Stimulated activated effector memory CD8-positive, alpha-beta T cell treated with anti-CD3 and anti-CD28 coated beads, Interleukin-12 subunit alpha, Interleukin-12 subunit beta, amount 100 ng/mL, for 72 hours (primary cell): ENCODE results near the gene PTPRE.
A peak's percentile ranks its signal among the peaks of the same experiment; 100 is the strongest.

Experiments used
- ATAC-seq: fragments of 150-1000 bp; cut with Tn5 transposase; 2 replicates; pipeline ENCODE4 v1.10.0; 2021
- DNase-seq, 2 donors: peaks; one replicate each; pipeline ENCODE4 v3.0.0; 2021 to 2022; ENCODE audit warnings: low spot score in 2 of 2
- H3K27ac Mint-ChIP-seq: one replicate; pipeline ENCODE4 v1.8.0; 2022; ENCODE audit warnings: mild to moderate bottlenecking, mixed read lengths
- H3K36me3 Mint-ChIP-seq: one replicate; pipeline ENCODE4 v1.8.0; 2022; ENCODE audit warnings: mild to moderate bottlenecking, mixed read lengths
- H3K4me1 Mint-ChIP-seq: one replicate; pipeline ENCODE4 v1.8.0; 2022; ENCODE audit warnings: mixed read lengths
- H3K4me3 Mint-ChIP-seq: one replicate; pipeline ENCODE4 v1.8.0; 2022; ENCODE audit warnings: mild to moderate bottlenecking, mixed read lengths
- H3K9me3 Mint-ChIP-seq: one replicate; pipeline ENCODE4 v1.8.0; 2022; ENCODE audit warnings: mixed read lengths

PTPRE gene

DNA sequence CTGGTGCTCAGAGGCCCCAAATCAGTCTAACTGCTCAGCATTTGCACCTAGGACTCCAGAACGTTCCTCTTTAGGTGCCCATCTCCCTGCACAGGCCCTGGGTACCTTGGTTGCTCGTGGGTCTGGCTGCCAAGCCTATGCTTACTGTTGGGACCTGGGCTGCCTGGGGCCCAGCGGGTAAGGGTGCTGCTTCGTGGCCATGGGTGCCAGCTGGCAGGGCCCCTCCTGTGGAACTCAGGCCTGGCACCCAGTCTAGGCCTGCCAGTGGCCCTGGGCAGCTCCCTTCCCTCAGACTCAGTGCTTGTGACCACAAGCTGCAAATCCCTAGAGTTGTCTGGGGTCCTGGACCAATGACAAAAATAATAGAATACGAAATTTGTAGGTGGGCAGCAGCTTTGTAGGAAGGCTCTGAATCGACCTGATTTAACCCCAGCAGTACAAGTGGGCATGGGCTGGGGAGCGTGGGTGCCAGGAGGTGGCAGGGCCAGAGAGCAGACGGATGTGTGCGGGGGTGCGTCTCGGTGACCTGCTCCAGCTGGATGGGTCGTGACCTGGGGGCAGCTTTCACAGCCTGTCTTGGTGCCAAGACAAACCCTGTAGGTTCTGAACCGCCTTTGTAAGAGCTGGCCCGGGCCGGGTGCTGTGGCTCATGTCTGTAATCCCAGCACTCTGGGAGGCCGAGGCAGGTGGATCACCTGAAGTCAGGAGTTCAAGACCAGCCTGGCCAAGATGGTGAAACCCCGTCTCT is 149.6 kb downstream of the PTPRE start:
- Mint-ChIP-seq H3K36me3 (peaks cover 94% of the 10 kb centered on the region), H3K4me3 (no peak overlapping the region), H3K9me3 (no peaks in the 10 kb centered on the region), H3K4me1 (peaks cover 76% of the 10 kb centered on the region), H3K27ac (peak overlapping the region; percentile 71)
- ATAC-seq (no peak), DNase-seq (no peak)

DNA sequence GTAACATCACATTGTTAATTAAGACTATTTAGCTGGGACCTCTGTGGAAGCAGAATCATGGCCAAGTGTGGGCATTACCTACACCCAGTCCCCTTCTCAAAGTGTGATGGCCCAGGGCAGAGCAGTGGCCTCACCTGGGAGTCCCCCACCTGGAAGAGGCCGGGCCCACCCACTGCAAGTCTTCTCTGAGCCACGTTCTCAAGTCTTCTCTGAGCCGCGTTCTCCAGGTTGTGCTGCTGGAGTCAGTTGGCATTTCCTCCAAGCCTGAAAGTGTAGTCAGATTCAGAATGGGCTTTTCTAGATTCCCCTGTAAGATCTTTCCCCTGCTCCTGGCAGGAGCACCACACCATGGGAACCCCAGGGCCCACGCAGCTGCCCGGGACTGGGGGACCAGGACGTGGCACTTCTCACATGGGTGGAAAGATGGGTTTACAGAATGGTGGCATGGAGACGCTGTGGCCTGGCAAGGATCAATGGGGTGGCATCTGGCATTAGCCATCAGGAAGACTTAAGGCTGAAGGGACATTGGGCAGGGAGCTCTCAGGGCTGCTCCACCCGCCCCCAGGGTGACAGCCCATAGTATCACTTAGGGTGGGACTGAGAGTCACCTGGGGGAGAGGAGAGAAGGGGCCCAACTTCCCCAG is 151.3 kb downstream of the PTPRE start:
- H3K36me3 Mint-ChIP-seq, result peaks cover 94% of the 10 kb centered on the region
- peak overlapping the region; percentile 92 for H3K27ac Mint-ChIP-seq
- peaks cover 79% of the 10 kb centered on the region for H3K4me1 Mint-ChIP-seq
- no peaks in the 10 kb centered on the region for H3K9me3 Mint-ChIP-seq
- ATAC-seq (no peak), DNase-seq (no peak)
- no peak overlapping the region for H3K4me3 Mint-ChIP-seq

GRCh38 chr10:128058750-128059134 is 151.8 kb downstream of the PTPRE start:
- H3K4me1 Mint-ChIP-seq, result peaks cover 84% of the 10 kb centered on the region
- DNase-seq, result no peak
- peaks cover 94% of the 10 kb centered on the region for H3K36me3 Mint-ChIP-seq

GRCh38 chr10:128059266-128059981 is 152.5 kb downstream of the PTPRE start:
- peak; percentile 42 for ATAC-seq
- H3K36me3 Mint-ChIP-seq, result peaks cover 94% of the 10 kb centered on the region
- DNase-seq, result no peak
- no peak overlapping the region for H3K4me3 Mint-ChIP-seq
- no peaks in the 10 kb centered on the region for H3K9me3 Mint-ChIP-seq
- peaks cover 87% of the 10 kb centered on the region for H3K4me1 Mint-ChIP-seq
- H3K27ac Mint-ChIP-seq, result peak overlapping the region; percentile 92

More at GRCh38 chr10:128058750-128059134, 151.8 kb downstream of the PTPRE start:
- H3K4me3 Mint-ChIP-seq, result no peak overlapping the region
- H3K27ac Mint-ChIP-seq, result peak overlapping the region; percentile 92
- no peak for ATAC-seq
- no peaks in the 10 kb centered on the region for H3K9me3 Mint-ChIP-seq

GRCh38 chr10:128059982-128060293 is 153.0 kb downstream of the PTPRE start:
- H3K36me3 Mint-ChIP-seq, result peaks cover 95% of the 10 kb centered on the region
- peaks cover 89% of the 10 kb centered on the region for H3K4me1 Mint-ChIP-seq
- H3K9me3 Mint-ChIP-seq, result no peaks in the 10 kb centered on the region
- DNase-seq (no peak), ATAC-seq (no peak)
- no peak overlapping the region for H3K4me3 Mint-ChIP-seq
- peak overlapping the region; percentile 92 for H3K27ac Mint-ChIP-seq

DNA sequence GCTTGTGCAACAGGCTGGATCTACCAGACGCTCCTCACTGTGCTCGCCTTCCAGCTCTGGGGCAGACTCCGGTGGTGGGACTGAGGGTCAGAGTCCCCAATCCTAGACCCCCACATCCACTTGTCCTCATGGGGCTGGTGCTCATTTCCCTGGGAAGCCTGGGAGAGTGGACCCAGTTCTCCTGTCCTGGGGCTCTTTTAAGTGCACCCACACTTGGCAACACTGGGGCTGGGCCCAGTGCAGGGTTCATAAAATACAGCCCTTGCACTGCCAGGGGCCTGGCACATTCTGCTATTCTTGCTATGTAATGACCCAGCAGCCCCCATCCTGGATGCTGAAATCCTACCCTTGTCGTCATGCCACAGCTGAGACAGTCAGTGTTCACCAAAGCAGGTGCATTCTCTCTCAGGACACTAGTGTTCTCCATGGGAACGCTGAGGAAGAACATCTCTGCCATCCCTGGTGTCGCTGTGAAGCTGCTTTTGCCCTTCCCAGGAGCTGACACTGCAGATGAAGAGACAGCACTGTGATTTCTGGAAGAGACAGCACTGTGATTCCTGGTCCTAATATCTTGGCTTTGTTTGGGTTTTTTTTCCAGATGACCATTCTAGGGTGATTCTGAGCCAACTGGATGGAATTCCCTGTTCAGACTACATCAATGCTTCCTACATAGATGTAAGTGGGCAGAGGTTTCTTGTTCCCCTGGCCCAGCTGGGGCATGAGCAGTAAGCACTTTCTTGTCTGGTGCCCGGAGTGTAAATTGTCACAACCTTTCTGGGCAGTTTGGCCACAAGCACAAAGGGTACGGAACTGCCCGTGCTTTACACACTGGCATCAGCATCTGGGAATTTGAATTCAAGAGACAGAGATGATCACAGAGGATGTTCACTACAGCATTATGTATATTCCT is 153.7 kb downstream of the PTPRE start:
- peak overlapping the region; percentile 92 for H3K27ac Mint-ChIP-seq

GRCh38 chr10:128061306-128062300 is 154.7 kb downstream of the PTPRE start:
- H3K36me3 Mint-ChIP-seq, result peaks cover 95% of the 10 kb centered on the region
- peaks cover 89% of the 10 kb centered on the region for H3K4me1 Mint-ChIP-seq

More for the DNA sequence above, 153.7 kb downstream of the PTPRE start:
- Mint-ChIP-seq H3K4me3 (no peak overlapping the region), H3K36me3 (peaks cover 95% of the 10 kb centered on the region), H3K9me3 (no peaks in the 10 kb centered on the region), H3K4me1 (peaks cover 89% of the 10 kb centered on the region)
- no peak for DNase-seq
- ATAC-seq, result no peak

DNA sequence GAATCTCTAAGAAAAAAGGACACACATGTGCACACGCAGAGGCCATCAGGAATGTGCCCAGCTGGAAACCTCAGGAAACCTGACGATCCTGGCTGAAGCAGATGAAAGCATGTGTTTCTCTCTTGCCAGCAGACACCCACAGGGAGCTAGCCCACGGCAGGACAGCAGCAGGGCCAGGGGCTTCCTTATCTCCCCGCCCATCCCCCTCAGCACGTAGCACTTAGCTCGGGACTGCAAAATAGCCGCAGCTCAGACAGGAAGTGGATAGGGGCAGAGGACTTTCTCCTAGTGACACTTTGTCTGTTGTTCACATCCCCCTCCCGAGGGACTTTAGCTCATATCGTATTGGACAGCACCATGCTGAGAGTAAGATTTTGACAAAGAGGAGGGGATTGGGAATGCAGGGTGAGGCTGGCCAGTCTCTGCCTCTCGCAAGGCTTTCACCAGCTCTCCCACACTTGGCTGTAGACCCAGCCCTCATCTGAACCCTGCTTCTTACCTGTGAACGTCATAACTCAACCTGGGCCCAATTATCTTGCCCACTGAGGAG is 155.5 kb downstream of the PTPRE start:
- peaks cover 95% of the 10 kb centered on the region for H3K36me3 Mint-ChIP-seq
- peak overlapping the region; percentile 87 for H3K27ac Mint-ChIP-seq
- no peak for ATAC-seq
- peaks cover 94% of the 10 kb centered on the region for H3K4me1 Mint-ChIP-seq
- H3K4me3 Mint-ChIP-seq, result peak overlapping the region; percentile 64
- DNase-seq, result no peak
- H3K9me3 Mint-ChIP-seq, result no peaks in the 10 kb centered on the region

More at GRCh38 chr10:128061306-128062300, 154.7 kb downstream of the PTPRE start:
- no peak for DNase-seq
- Mint-ChIP-seq H3K27ac (peak overlapping the region; percentile 87), H3K9me3 (no peaks in the 10 kb centered on the region), H3K4me3 (peak overlapping the region; percentile 64)
- ATAC-seq, result no peak

- H3K4me1 Mint-ChIP-seq, result peaks cover 90% of the 10 kb centered on the region
- no peak for ATAC-seq
These were observed 156.1 kb downstream of the PTPRE start for GRCh38 chr10:128062881-128063563.

GRCh38 chr10:128063736-128064107 is 156.8 kb downstream of the PTPRE start:
- no peaks in the 10 kb centered on the region for H3K9me3 Mint-ChIP-seq
- H3K4me3 Mint-ChIP-seq, result peak overlapping the region; percentile 64
- peak overlapping the region; percentile 87 for H3K27ac Mint-ChIP-seq
- peaks cover 95% of the 10 kb centered on the region for H3K36me3 Mint-ChIP-seq
- H3K4me1 Mint-ChIP-seq, result peaks cover 83% of the 10 kb centered on the region
- DNase-seq, result no peak
- no peak for ATAC-seq

More at GRCh38 chr10:128062881-128063563, 156.1 kb downstream of the PTPRE start:
- peak in 1 of 2 donors; percentile 70 for DNase-seq
- Mint-ChIP-seq H3K27ac (peak overlapping the region; percentile 87), H3K36me3 (peaks cover 95% of the 10 kb centered on the region), H3K4me3 (peak overlapping the region; percentile 64), H3K9me3 (no peaks in the 10 kb centered on the region)

GRCh38 chr10:128064108-128064969 is 157.4 kb downstream of the PTPRE start:
- peaks cover 95% of the 10 kb centered on the region for H3K36me3 Mint-ChIP-seq

DNA sequence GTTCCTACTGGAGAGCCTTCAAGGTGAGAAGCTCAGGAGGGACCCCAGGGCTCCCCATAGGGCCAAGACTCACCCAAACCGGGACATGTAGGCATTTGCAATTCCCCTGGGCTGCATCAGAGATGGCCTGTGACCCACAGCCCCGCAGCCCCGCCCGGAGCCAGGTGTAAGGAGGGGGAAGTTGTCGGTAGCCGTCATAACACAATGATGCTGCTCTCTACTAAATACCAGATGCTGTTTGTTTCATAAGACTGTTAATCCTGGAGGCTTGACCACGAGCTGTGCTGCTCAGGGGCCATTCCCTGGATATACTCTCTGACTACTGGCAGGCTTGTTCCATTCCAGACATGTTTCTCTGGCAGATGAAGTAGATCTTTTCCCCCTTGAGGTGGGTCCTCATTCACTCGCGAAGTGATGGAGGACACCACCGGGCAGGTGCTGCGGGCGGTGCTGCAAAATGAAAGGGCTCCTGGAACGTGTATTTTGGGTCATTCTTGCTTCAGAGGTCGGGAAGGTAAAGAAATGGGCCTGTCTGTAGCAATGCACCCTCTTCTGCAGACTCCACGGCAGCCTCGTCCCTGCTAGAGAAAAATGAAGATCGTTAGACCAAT is 158.2 kb downstream of the PTPRE start:
- Mint-ChIP-seq H3K27ac (peak overlapping the region; percentile 87), H3K9me3 (no peaks in the 10 kb centered on the region), H3K4me1 (peaks cover 77% of the 10 kb centered on the region), H3K4me3 (peak overlapping the region; percentile 64), H3K36me3 (peaks cover 97% of the 10 kb centered on the region)
- no peak for DNase-seq
- ATAC-seq, result no peak

More at GRCh38 chr10:128064108-128064969, 157.4 kb downstream of the PTPRE start:
- peak overlapping the region; percentile 87 for H3K27ac Mint-ChIP-seq
- peak; percentile 86 for ATAC-seq
- peak; percentile 47 to 82 for DNase-seq
- H3K4me1 Mint-ChIP-seq, result peaks cover 77% of the 10 kb centered on the region
- peak overlapping the region; percentile 64 for H3K4me3 Mint-ChIP-seq
- H3K9me3 Mint-ChIP-seq, result no peaks in the 10 kb centered on the region
